ENCODE data around the gene BMPR1B. TPM values are rescaled to one million over a fixed set of nuclear protein-coding genes. Genes with fewer than 3 reads are reported as not detected.

BMPR1B gene
- total RNA-seq, 1 experiment from 2014 or later, result 7.1 TPM

- peak overlapping the region; percentile 94 for H3K4me3 ChIP-seq (ENCODE audit: low read length)
- ATAC-seq, result peak; percentile 18
These were observed 1.1 kb downstream of the BMPR1B start for GRCh38 chr4:94758700-94759399.

GRCh38 chr4:94759767-94760211, 2.0 kb downstream of the BMPR1B start:
- no peaks in the 10 kb centered on the region for H3K9me2 ChIP-seq (replicated peaks; ENCODE audit: low read length)
- H2AFZ ChIP-seq (ENCODE audit: low read length), result no peak overlapping the region
- no peaks in the 10 kb centered on the region for H3K36me3 ChIP-seq (ENCODE audit: low read depth, low read length)
- peak overlapping the region; percentile 94 for H3K4me3 ChIP-seq (ENCODE audit: low read length)
- peak; percentile 36 for ATAC-seq
- intact Hi-C loops (cut with micrococcal nuclease), result loop anchor here (1.0 to 5.0 kb wide), 4 partner anchors 180 to 335 kb away; partner anchors contain the start of gene PDLIM5
- TF ChIP-seq EZH2phosphoT487 (IDR thresholded peaks at IDR 0.05; ENCODE audit: borderline replicate concordance, low read length) (no peak), EZH2 (IDR thresholded peaks at IDR 0.05; ENCODE audit: low read length, unreplicated experiment) (no peak)
- no peaks in the 10 kb centered on the region for H3K9me3 ChIP-seq (ENCODE audit: low read length)
- H3K4me2 ChIP-seq (ENCODE audit: low read length), result peak overlapping the region; percentile 93
- no peaks in the 10 kb centered on the region for H3F3A ChIP-seq (ENCODE audit: low read length, unreplicated experiment)
- ChIA-PET POLR2A (ENCODE audit: unreplicated experiment) (interaction anchor here (0.7 kb wide), 1 partner anchor 1736 kb away, joined by 6 read pairs; no protein-coding TSS in a partner anchor), CTCF (interaction anchor here (0.6 kb wide), 1 partner anchor 174 kb away, joined by 6 read pairs; no protein-coding TSS in a partner anchor)
- DNase-seq, result peak; percentile 68
- H3K9ac ChIP-seq (ENCODE audit: low read length), result peak overlapping the region; percentile 91
- no peaks in the 10 kb centered on the region for H3K27me3 ChIP-seq (ENCODE audit: low read length)
- H3K79me2 ChIP-seq (ENCODE audit: low read length), result peaks cover 74% of the 10 kb centered on the region
- peak overlapping the region; percentile 78 for H3K27ac ChIP-seq (ENCODE audit: low read length)
- peaks cover 23% of the 10 kb centered on the region for H3K4me1 ChIP-seq (ENCODE audit: insufficient read depth, low read length)
- no peaks in the 10 kb centered on the region for H4K20me1 ChIP-seq (ENCODE audit: low read length)
- no TSS peak for BruUV-seq (replicated peaks)

More at GRCh38 chr4:94758700-94759399, 1.1 kb downstream of the BMPR1B start:
- CTCF ChIA-PET, result no interaction called here
- Histone ChIP-seq H3K36me3 (ENCODE audit: low read depth, low read length) (no peaks in the 10 kb centered on the region), H3K79me2 (ENCODE audit: low read length) (peaks cover 65% of the 10 kb centered on the region), H3K4me1 (ENCODE audit: insufficient read depth, low read length) (peaks cover 23% of the 10 kb centered on the region), H4K20me1 (ENCODE audit: low read length) (no peaks in the 10 kb centered on the region), H3F3A (ENCODE audit: low read length, unreplicated experiment) (no peaks in the 10 kb centered on the region), H2AFZ (ENCODE audit: low read length) (peak overlapping the region; percentile 72), H3K9me2 (replicated peaks; ENCODE audit: low read length) (no peaks in the 10 kb centered on the region), H3K27me3 (ENCODE audit: low read length) (no peaks in the 10 kb centered on the region), H3K9me3 (ENCODE audit: low read length) (no peaks in the 10 kb centered on the region), H3K27ac (ENCODE audit: low read length) (peak overlapping the region; percentile 78), H3K9ac (ENCODE audit: low read length) (peak overlapping the region; percentile 91), H3K4me2 (ENCODE audit: low read length) (peak overlapping the region; percentile 93)
- intact Hi-C loops (cut with micrococcal nuclease), result loop anchor here (1.0 to 5.0 kb wide), 4 partner anchors 215 to 336 kb away; partner anchors contain the start of gene PDLIM5
- TSS peak; percentile 52 for BruUV-seq (replicated peaks)
- TF ChIP-seq, protein P1, sequence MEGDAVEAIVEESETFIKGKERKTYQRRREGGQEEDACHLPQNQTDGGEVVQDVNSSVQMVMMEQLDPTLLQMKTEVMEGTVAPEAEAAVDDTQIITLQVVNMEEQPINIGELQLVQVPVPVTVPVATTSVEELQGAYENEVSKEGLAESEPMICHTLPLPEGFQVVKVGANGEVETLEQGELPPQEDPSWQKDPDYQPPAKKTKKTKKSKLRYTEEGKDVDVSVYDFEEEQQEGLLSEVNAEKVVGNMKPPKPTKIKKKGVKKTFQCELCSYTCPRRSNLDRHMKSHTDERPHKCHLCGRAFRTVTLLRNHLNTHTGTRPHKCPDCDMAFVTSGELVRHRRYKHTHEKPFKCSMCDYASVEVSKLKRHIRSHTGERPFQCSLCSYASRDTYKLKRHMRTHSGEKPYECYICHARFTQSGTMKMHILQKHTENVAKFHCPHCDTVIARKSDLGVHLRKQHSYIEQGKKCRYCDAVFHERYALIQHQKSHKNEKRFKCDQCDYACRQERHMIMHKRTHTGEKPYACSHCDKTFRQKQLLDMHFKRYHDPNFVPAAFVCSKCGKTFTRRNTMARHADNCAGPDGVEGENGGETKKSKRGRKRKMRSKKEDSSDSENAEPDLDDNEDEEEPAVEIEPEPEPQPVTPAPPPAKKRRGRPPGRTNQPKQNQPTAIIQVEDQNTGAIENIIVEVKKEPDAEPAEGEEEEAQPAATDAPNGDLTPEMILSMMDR (conservative IDR thresholded peaks at IDR 0.05; ENCODE audit: low read depth, low read length), result no peak
- no peak for TF ChIP-seq EZH2phosphoT487 (IDR thresholded peaks at IDR 0.05; ENCODE audit: borderline replicate concordance, low read length)
- no peak for TF ChIP-seq EZH2 (IDR thresholded peaks at IDR 0.05; ENCODE audit: low read length, unreplicated experiment)
- peak; percentile 36 for DNase-seq
- POLR2A ChIA-PET (ENCODE audit: unreplicated experiment), result interaction anchor here (0.6 to 0.8 kb wide), 2 partner anchors 112 to 365 kb away, joined by 4 to 6 read pairs; no protein-coding TSS in a partner anchor

DNA sequence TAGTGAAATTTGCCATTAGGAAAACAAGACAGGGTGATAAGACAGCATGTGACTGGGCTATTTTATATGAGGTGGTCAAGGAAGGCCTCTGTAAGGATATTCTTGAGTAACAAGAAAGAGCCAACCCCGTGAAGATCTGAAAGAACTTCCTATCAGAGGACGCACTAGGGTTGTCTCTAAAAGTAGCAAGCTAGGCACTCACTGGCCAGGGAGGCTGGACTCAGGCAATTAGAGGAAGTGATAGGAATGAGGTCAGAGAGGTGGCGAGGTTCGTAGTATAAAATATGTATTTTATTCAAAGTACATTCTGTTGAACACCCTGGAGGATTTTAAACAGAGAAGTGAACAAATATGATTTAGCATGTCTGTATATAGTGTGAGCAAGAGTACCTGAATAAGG, 4.6 kb downstream of the BMPR1B start:
- DNase-seq (no peak), ATAC-seq (no peak)
- Histone ChIP-seq H3K36me3 (ENCODE audit: low read depth, low read length) (no peaks in the 10 kb centered on the region), H3K4me1 (ENCODE audit: insufficient read depth, low read length) (peaks cover 34% of the 10 kb centered on the region), H3K9ac (ENCODE audit: low read length) (no peak overlapping the region), H4K20me1 (ENCODE audit: low read length) (no peaks in the 10 kb centered on the region), H3K4me2 (ENCODE audit: low read length) (no peak overlapping the region), H2AFZ (ENCODE audit: low read length) (no peak overlapping the region), H3K27me3 (ENCODE audit: low read length) (no peaks in the 10 kb centered on the region), H3F3A (ENCODE audit: low read length, unreplicated experiment) (no peaks in the 10 kb centered on the region), H3K4me3 (ENCODE audit: low read length) (no peak overlapping the region), H3K9me3 (ENCODE audit: low read length) (no peaks in the 10 kb centered on the region), H3K27ac (ENCODE audit: low read length) (no peak overlapping the region), H3K9me2 (replicated peaks; ENCODE audit: low read length) (no peaks in the 10 kb centered on the region), H3K79me2 (ENCODE audit: low read length) (peaks cover 67% of the 10 kb centered on the region)
- intact Hi-C loops (cut with micrococcal nuclease), result no loop called here
- ChIA-PET POLR2A (ENCODE audit: unreplicated experiment) (interaction anchor here (0.6 kb wide), 1 partner anchor 46 kb away, joined by 8 read pairs; no protein-coding TSS in a partner anchor), CTCF (no interaction called here)
- no TSS peak for BruUV-seq (replicated peaks)
- TF ChIP-seq EZH2phosphoT487 (IDR thresholded peaks at IDR 0.05; ENCODE audit: borderline replicate concordance, low read length) (no peak), EZH2 (IDR thresholded peaks at IDR 0.05; ENCODE audit: low read length, unreplicated experiment) (no peak)
- TF ChIP-seq, protein P1 (conservative IDR thresholded peaks at IDR 0.05; ENCODE audit: low read depth, low read length), result no peak

Measured in PC-3 (cell line).